Measurements from ENCODE around the gene NOL4L.

Gene NOL4L

GRCh38 chr20:32448306-32449056 is 136.7 kb downstream of the NOL4L start:
- FAIRE-seq (no peak), DNase-seq (ENCODE audit: low spot score) (no peak)

GRCh38 chr20:32447136-32448027 is 137.8 kb downstream of the NOL4L start:
- FAIRE-seq (no peak), DNase-seq (ENCODE audit: low spot score) (no peak)

GRCh38 chr20:32446301-32447100 is 138.6 kb downstream of the NOL4L start:
- FAIRE-seq (no peak), DNase-seq (ENCODE audit: low spot score) (no peak)

GRCh38 chr20:32445539-32446273 is 139.4 kb downstream of the NOL4L start:
- FAIRE-seq (no peak), DNase-seq (ENCODE audit: low spot score) (no peak)

GRCh38 chr20:32444474-32445220 is 140.5 kb downstream of the NOL4L start:
- no peak for FAIRE-seq
- no peak for DNase-seq (ENCODE audit: low spot score)

GRCh38 chr20:32443386-32443974 is 141.7 kb downstream of the NOL4L start:
- no peak for DNase-seq (ENCODE audit: low spot score)

GRCh38 chr20:32442630-32443373 is 142.3 kb downstream of the NOL4L start:
- DNase-seq (ENCODE audit: low spot score): no peak
- no peak for FAIRE-seq

More at GRCh38 chr20:32443386-32443974, 141.7 kb downstream of the NOL4L start:
- no peak for FAIRE-seq

- no peak for FAIRE-seq
- DNase-seq (ENCODE audit: low spot score): no peak
Observed at GRCh38 chr20:32441638-32442037, 143.5 kb downstream of the NOL4L start.

- FAIRE-seq (no peak), DNase-seq (ENCODE audit: low spot score) (no peak)
Observed at GRCh38 chr20:32440758-32441078, 144.4 kb downstream of the NOL4L start.

- DNase-seq (ENCODE audit: low spot score): no peak
- no peak for FAIRE-seq
Observed at GRCh38 chr20:32440069-32440757, 144.9 kb downstream of the NOL4L start.

GRCh38 chr20:32439132-32439829 is 145.9 kb downstream of the NOL4L start:
- no peak for FAIRE-seq
- no peak for DNase-seq (ENCODE audit: low spot score)

GRCh38 chr20:32438331-32438858 is 146.7 kb downstream of the NOL4L start:
- FAIRE-seq: no peak
- DNase-seq (ENCODE audit: low spot score): no peak

- FAIRE-seq (no peak), DNase-seq (ENCODE audit: low spot score) (no peak)
Observed at GRCh38 chr20:32437391-32438074, 147.6 kb downstream of the NOL4L start.

- DNase-seq (ENCODE audit: low spot score): no peak
- no peak for FAIRE-seq
Observed at GRCh38 chr20:32436968-32437367, 148.2 kb downstream of the NOL4L start.

- DNase-seq (ENCODE audit: low spot score) (no peak), FAIRE-seq (no peak)
Observed at GRCh38 chr20:32436142-32436861, 148.8 kb downstream of the NOL4L start.

GRCh38 chr20:32435449-32436107 is 149.6 kb downstream of the NOL4L start:
- DNase-seq (ENCODE audit: low spot score) (no peak), FAIRE-seq (no peak)

All from urothelium cell line (cell line).